HuH-7 (cell line): ENCODE data around the gene PNPLA7.
"Not testable (repeated sequence)": the region's sequence is repeated elsewhere in the genome, so short reads cannot be mapped to it uniquely, and the experiment has no call there.

Source experiments
- DNase-seq: peaks from one replicate; pipeline ENCODE4 v3.0.0; 2011; ENCODE audit warnings: low spot score

Gene PNPLA7

DNA sequence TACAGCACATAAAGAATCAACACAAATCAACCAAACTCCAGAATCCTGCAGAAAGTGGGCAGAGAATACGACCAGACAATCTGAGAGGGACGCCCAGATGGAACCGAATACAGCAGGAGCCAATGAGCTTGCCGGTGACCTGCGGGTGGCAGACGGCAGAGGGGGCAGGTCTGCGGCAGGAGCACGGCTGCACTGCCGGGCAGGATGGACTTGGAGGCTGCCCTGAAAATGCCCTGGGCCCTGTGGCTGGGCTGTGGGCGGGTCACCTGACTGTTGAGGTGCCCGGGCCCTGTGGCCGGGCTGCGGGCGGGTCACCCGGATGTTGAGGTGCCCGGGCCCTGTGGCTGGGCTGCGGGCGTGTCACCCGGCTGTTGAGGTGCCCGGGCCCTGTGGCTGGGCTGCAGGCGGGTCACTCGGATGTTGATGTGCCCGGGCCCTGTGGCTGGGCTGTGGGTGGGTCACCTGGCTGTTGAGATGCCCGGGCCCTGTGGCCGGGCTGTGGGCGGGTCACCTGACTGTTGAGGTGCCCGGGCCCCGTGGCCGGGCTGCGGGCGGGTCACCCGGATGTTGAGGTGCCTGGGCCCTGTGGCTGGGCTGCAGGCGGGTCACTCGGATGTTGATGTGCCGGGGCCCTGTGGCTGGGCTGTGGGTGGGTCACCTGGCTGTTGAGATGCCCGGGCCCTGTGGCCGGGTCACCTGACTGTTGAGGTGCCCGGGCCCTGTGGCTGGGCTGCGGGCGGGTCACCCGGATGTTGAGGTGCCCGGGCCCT, 36.2 kb downstream of the PNPLA7 start:
- not testable (repeated sequence) for DNase-seq

DNA sequence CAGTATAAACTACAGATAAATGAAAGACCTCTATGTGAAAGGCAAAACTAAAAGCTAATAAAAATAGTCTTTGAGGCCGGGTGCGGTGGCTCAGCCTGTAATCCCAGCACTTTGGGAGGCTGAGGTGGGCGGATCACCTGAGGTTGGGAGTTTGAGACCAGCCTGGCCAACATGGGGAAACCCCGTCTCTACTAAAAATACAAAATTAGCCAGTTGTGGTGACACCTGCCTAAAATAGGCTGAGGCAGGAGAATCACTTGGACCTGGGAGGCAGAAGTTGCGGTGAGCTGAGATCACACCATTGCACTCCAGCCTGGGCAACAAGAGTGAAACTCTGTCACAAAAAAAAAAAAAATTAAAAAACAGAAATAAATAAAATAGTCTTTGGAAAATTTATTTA, 37.1 kb downstream of the PNPLA7 start:
- DNase-seq, result not testable (repeated sequence)

DNA sequence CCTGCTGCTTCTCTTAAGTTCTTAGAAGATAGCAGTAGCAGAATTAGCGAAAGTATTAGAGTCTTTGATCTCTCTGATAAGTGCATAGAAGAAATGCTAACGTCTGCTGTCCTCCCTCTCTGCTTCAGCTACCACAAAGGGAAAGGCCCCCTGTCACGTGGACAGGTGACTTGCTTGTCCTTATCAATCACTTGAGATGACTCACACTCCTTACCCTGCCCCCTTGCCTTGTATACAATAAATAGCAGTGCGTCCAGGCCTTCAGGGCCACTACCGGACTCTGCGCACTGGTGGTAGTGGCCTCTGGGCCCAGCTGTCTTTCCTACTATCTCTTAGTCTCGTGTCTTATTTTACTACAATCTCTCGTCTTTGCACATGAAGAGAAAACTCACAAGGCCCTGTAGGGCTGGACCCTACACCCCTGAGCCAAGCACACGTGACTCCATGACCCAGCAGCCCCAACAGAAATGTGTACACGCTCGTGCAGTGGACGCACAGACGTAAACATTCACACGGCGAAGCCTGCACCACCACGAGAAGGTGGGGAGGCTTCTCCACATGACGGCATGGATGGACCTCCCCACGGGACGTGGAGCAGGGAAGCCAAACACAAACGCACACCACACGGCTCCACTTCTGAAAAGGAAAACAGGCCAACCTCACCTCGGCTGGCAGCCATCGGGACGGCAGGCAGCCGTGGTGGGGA, 38.3 kb downstream of the PNPLA7 start:
- no peak for DNase-seq

DNA sequence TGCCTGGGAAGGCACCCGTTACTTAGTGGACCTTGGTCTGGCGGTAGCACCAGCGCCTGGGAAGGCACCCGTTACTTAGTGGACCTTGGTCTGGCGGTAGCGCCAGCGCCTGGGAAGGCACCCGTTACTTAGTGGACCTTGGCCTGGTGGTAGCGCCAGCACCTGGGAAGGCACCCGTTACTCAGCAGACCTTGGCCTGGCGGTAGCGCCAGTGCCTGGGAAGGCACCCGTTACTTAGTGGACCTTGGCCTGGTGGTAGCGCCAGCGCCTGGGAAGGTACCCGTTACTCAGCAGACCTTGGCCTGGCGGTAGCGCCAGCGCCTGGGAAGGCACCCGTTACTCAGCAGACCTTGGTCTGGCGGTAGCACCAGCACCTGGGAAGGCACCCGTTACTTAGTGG, 39.1 kb downstream of the PNPLA7 start:
- not testable (repeated sequence) for DNase-seq

DNA sequence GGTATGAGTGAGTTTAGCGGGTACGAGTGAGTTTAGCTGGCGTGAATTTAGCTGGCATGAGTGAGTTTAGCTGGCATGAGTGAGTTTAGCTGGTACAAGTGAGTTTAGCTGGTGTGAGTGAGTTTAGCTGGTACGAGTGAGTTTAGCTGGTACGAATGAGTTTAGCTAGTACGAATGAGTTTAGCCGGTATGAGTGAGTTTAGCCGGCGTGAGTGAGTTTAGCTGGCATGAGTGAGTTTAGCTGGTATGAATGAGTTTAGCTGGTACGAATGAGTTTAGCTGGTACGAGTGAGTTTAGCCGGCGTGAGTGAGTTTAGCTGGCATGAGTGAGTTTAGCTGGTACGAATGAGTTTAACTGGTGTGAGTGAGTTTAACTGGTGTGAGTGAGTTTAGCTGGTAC, 41.0 kb downstream of the PNPLA7 start:
- no peak for DNase-seq

DNA sequence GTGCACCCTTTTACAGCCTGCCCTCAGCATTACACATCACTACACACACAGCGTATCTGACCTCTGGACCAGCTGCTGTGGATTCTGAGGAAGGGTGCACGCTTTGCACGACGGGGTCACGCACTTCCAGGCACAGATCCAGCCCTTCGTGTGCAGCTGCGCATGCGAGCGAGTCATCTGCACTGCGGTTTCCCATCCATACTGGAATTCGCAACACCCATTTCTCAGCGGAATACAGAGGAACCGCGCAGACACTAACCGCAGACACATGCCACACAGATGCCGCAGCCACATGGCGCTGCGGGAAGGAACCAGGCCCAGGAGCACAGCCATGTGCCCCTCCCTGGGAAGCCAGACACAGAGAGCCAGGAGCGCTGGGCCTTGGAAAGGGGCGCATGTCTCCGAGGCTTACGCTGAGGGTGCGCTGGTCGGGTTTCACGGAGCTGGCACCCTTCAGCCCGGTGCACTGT, 43.5 kb downstream of the PNPLA7 start:
- no peak for DNase-seq

DNA sequence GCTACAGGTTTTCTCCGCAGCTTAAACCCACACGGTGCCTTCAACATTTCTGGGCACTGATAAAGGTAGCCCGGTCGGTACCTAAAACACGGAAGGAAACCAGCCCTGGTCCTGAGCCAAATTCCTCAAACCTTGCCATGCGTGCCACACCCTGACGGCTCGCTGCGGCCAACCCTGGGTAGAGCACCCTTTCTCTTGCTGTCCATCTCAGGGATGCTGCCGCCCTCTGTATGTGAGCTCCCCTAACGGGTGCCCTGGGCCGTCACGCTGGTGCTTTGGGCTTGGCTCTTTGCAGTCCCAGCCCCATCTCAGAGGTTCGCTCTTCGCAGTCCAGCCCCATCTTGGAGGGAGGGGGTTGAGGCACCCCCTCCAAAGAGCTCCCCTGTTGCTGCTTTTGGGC, 43.9 kb downstream of the PNPLA7 start:
- DNase-seq, result no peak

DNA sequence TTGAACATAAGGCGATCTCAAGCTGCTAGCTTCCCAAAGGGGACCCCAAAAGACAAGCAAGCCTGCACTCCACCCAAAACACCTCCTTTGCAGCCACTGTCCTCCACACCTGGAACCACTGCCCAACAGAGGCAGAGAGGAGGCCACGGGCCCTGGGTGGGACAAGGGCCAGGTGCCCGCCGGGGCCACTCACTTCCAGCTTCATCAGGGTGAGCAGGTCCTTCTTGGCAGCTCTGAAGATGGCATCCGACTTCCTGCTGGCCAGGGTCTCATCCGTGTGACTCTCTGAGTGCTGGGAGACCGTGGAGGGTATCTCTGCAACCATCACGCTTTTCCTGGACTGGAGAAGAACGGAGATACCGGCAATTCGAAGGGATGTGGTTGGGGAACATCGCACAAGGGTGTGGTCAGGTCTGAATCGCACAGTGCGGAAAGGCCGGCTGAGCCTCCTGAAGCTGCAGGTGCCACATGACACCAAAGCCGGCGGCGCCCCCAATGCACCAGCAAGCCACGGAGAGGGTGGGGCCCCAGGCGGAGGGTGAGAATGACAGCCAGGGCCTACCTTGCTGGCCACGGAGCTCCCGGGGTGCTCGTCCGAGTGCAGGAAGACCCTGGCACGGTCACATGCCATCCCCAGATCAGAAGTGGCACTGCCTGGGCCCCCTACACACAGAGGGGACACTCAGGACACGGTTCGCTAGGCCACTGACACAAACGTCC, 44.6 kb downstream of the PNPLA7 start:
- no peak for DNase-seq

DNA sequence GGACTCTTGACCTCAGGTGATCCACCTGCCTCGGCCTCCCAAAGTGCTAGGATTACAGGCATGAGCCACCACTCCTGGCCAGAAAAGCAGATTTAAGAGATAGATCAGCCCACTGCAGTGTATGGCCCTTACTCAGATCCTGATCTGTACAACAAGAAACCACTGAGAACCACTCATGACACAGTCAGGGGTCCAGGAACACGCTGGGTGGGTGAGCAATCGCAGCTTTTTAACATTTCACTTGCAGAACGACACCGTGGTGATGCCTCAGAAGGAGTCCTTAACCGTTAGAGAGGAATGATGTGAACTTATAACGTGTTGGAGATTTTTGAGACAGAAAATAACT, 45.8 kb downstream of the PNPLA7 start:
- no peak for DNase-seq

DNA sequence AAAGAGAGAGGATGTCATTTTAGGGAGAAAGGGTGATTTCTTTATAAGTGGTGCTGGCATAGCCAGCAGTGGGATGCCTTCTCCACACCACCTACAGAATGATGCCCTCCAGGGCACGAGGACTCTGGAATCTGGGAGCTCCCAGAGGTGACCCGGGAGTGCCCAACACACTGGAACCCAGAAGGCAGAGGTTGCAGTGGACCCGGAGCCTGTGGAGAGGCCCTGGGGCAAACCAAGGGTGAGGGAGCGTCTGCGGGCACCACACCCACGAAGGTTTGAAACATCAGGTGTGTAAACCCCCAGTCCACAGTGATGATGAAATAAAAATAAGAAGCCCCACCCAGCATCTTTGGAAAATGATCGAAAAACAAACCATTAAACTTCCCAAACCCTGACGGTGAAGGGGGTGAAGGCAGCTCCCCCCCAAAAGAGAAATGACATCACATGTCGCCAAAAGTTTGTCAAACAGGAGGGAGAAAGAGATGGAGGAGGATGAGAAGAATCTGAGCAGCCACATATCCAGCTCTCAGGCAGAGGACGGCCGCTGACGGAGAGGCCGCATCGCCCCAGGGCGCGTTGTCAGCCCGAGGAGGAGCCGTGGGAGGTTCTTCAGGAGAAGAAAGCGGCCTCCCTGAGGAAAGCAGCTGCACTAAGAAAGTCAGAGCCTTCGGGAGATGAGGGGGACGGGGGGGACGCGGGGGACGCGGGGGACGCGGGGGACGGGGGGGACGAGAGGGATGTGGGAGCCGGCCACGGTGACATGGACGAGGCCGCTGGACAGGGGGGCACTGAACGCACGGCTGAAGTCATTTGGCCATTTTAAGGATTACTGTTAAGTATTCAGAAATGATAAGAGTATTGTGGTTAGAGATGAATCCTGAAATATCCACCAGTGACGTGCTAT, 47.9 kb downstream of the PNPLA7 start:
- peak; percentile 63 for DNase-seq

DNA sequence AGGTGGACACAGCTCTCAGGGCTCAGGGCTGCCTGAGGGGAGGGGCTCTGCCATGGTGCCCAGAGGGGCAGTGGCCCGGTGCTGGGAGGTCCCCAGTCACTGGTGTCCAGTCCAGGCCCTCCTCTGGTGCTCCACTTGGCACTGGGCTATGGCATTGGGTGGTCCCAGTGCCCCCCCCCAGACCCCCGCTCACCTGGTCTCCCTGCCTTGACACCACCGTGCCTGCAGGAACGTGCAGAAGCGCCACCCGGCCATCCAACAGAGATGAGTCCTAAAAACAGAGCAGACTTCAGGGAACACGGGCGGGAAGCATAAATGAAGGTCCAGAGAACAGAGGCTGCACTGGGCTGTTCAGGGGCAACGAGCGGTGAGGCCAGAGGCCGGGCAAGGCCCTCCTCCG, 48.7 kb downstream of the PNPLA7 start:
- DNase-seq, result no peak

DNA sequence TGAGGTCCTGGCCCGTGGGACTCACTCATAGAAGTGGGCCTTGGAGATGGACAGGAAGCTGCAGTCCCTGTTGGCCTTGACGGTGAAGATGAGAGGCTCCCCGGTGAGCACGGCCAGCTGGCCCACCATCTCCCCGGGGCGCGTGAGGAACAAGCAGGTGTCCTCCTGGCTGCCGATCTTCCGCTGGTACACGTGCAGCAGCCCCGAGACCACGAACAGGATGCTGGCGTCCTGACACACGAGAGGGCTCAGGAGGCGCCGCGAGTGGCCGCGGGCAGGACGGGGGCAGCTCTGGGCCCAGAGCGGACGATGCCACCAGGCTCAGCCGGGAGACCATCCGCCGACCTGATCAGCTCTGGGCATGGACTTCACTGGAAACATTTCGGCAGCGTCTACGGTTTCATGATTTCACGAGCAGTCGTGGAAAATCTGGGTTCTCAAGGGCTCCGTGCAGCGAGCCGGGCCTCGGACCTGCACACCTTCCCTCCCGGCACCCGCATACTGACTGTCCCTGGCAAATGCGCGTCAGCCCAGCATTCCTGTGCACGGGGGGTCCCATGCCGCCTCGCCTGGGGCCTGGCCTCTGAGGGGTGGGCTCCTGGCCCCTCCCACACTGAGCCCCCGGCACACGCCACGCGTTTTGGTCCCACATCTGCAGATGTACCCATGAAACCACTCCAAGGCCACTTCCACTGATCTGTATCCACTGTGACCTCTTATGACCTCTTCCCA, 49.4 kb downstream of the PNPLA7 start:
- no peak for DNase-seq

DNA sequence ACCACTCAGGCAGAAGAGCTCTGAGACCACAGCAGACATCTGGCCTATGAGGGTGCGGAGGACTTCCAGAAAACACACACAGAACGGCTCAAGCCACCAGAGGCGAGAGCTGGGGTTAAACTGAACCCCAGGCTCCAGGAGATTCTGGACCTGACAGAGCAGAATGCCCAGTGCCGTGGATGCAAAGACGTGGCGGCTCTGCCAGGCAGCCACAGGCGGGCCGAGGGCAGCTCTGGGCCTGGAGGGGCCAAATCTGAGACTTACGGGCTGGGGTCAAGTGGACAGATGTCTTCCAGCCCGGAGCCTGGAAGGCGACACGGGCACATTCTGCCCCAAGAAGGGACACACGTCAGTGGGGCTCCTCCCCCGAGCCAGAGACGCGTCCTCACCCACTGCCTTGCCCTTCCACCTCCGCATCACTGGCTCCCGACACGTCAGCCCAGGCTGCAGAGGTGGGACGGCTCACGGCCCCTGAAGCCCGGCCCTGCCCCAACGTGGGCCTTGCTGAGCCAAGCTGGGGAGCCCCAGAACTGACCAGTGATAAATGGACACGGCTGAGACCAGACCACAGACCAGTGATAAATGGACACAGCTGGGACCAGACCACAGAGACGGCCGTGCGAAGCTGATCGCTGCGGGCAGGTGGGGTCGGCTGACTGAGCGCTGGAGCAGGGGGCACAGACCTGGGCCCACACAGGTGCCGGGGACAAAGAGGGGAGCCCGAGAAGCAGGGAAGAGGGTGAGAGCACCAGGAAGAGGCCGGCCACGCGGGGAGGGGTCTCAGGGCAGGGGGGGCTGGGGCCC, 50.1 kb downstream of the PNPLA7 start:
- no peak for DNase-seq

DNA sequence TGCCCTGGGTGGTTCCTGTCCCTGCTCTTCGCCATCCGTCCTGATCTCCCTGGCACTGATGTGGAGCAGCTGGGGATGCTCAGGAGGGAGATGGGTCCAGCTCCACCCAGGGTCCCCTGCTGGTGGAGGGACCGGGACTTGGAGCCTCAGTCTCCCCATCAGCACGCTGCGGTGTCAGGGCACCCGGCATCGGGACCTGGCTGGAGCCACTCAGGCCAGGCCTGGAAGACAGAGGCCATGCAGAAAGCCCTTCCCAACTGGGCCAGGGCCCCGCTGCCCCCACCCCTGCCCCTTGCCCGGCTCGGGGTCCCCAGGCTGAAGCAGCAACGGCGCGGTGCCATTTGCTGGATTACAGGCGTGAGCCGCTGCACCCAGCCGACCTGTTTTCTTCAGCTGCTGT, 50.8 kb downstream of the PNPLA7 start:
- no peak for DNase-seq

DNA sequence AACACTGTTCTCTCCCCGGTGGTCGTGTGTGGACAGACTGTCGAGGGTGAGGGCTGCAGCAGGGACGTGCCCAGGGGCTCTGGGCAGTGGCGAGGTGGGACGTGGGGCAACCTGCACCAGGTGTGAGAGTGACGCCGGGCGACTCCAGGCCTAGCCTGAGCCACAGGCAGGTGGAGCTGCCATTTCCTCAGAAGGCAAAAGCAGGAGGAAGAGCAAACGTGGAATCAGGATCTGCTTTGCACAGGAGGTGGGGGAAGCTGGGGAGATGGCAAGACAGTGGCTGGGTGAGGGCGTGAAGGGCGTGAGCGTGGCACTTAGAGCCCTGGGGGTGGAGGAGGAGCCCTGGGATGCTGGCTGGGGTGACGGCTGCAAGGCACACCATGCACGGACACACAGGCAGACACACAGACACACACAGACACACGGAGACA, 51.5 kb downstream of the PNPLA7 start:
- DNase-seq, result no peak

DNA sequence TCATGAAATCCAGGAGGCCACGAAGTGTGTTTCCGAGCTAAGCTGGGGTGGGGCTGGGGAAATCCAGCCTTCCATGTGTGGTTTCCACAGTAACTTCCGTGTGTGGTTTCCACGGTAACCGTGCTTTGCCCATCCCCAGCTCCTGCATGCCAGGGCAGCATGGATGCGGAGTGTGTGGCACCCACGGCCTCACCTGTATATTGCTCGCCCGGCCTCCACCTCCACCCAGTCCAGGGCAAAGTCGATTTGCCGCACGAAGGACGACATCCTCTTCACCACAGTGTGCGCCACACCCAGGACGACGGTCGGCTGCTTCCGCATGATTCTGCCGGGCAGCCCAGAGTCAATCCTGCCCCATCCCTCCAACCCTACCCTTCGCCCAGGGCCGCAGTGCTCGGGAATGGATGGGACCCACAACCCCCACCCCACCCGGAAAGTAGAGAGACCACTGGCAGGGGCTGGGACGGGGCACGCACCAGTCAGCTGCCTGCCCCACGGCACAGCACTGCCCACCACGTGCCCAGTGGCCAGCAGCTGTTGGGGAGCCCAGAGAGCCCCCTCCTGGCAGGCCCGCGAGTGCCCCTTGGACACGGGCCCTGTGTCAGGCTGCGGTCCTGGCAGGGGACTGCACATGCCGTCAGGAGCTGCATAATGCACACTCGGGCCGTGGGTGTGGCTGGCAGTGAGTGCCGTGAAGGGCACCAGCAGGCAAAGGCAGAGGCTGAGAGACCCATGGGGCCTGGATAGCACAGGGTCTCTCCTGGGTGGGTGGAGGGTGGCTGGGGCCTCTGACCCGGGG, 52.1 kb downstream of the PNPLA7 start:
- no peak for DNase-seq

DNA sequence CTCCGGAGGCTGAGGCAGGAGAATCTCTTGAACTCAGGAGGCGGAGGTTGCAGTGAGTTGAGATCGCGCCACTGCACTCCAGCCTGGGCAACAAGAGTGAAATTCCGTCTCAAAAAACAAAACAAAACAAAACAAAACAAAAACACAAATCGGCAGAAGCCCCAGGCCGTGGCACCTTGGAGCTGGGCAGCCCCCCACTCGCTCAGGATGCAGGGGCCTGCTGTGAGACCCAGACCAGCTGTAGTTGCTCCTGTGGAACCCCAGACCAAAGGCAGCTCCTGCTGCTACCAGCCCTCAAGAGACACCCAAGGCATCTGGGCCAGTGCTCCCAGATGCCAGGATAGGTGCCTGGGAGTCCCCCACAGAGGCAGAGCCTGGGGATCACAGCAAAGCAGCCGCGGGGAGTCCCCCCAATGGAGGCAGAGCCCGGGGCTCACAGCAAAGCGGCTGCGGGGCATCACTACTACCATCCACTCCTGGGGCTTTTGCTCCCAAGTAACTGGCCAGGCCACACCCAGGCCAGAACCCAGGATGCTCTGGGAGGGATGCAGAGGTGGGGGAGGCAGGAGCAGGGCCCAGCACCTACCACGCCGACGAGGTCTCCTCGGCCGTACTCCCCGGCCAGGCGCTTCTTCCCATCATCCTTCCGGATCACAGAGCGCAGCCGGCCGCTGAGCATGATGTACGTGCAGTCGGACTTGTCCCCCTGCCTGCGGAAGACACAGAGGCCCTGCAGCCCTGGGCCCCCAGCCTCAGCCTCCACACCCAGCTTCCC, 53.4 kb downstream of the PNPLA7 start:
- DNase-seq, result no peak

DNA sequence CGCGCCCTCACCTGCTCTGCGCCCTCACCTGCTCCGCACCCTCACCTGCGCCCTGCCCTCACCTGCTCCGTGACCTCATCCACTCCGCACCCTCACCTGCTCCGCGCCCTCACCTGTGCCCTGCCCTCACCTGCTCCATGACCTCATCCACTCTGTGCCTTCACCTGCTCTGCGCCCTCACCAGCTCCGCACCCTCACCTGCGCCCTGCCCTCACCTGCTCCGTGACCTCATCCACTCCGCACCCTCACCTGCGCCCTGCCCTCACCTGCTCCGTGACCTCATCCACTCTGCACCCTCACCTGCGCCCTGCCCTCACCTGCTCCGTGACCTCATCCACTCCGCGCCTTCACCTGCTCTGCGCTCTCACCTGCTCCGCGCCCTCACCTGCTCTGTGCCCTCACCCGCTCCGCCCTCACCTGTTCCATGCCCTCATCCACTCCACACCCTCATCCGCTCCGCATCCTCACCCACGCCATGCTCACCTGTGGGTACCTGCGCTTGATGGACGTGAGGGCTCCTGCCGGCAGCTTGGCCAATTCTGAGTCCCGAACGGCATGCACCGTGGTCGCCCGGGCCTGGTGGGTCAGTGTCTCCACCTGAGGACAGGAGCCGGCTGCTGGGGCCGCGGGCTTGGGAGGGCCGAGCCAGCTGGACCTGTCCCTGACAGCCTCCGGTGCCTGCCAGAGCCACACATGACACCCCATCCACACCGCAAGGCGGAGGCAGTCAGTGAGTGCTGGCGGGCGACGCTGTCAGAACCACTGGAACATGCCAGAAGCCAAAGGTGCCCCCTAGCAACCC, 55.5 kb downstream of the PNPLA7 start:
- DNase-seq, result no peak
